ENCODE data around the gene C3orf22.

DNA sequence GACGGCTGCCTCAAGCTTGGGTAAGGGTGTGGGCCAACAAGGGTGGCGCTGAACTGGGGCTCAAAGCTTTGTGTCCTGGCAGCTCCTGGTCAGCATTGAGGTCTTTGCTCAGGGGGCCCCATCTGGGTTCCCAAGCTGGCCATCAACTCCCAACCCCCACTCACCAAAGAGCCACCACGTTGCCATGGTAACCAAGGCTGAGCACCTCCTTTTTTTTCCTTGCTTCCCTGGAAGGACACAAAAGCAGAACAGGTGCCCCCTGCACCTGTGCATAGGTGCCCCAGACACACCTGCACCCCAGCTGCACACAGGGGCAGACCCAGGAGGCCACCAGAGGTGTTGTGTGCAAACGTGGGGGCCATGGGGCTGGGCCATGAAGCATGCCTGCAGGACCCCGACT lies 57.7 kb downstream of the C3orf22 start:
- TF ChIP-seq, protein P1, sequence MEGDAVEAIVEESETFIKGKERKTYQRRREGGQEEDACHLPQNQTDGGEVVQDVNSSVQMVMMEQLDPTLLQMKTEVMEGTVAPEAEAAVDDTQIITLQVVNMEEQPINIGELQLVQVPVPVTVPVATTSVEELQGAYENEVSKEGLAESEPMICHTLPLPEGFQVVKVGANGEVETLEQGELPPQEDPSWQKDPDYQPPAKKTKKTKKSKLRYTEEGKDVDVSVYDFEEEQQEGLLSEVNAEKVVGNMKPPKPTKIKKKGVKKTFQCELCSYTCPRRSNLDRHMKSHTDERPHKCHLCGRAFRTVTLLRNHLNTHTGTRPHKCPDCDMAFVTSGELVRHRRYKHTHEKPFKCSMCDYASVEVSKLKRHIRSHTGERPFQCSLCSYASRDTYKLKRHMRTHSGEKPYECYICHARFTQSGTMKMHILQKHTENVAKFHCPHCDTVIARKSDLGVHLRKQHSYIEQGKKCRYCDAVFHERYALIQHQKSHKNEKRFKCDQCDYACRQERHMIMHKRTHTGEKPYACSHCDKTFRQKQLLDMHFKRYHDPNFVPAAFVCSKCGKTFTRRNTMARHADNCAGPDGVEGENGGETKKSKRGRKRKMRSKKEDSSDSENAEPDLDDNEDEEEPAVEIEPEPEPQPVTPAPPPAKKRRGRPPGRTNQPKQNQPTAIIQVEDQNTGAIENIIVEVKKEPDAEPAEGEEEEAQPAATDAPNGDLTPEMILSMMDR (IDR thresholded peaks at IDR 0.05; ENCODE audit: low read length), result no peak
- TF ChIP-seq EZH2phosphoT487 (IDR thresholded peaks at IDR 0.05; ENCODE audit: low read length) (no peak), EZH2 (optimal IDR thresholded peaks at IDR 0.05; ENCODE audit: low read depth, low read length) (no peak)
